Kidney capillary endothelial cell (primary cell): ENCODE results near the gene UFD1.

Experiments used
- DNase-seq: peaks from one replicate; pipeline ENCODE4 v3.0.0-alpha.2; 2018; ENCODE audit warnings: low spot score

The UFD1 gene

DNA sequence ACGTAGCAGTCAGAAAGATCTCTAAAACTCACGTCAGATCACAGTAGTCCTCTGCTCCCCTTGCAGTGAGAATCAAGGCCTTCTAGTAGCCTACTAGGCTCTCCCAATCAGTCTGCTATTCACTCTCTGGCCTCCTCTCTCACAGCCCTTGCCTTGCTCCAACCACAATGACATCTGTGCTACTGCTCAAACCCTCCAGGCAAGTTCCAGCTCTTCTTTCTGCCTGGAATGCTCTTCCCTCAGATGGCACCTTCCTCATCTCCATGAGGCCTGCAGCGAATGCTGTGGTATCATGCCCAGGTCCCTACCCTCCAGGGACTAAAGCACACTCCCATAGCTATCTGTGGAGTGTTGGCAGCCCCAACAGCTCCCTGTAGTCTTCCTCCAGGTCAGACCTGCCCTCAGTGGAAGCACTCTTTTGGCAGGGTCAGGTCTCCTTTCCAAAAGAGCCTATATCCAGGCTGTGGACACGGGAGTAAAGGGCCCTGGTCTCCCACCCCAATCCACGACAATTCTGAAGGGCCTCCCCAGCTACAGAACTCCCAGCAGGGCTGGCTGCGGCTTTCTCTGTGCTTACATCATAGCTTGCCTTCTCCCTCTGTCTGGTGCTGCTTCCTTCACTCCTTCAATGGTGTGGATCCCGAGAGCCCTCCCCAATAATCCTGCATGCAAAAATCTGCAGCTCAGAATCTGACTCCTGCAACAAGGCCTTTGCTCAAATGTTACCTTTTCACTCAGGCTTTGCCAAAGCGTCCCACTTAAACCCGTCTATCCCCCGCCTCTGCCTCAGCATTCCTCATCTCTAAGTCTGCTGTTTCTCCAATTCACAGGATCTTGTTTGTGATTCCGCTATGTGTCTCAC, 56.3 kb downstream of the UFD1 start:
- no peak for DNase-seq

DNA sequence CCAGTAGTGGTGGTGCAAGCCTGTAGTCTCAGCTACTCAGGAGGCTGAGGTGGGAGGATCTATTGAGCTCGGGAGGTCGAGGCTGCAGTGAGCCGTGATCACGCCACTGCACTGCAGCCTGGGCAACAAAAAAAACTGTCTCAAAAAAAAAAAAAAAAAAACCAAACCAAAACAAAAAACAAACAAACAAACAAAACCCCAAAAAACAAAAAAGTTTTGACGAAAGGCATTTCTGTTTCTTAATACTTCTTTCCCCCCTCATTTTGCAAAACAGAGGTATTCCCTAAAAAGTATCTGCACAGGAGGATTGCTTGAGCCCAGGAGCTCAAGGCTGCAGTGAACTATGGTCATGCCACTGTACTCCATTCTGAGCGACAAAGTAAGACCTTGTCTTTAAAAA, 58.7 kb downstream of the UFD1 start:
- no peak for DNase-seq

GRCh38 chr22:19419464-19420178, 59.4 kb downstream of the UFD1 start:
- DNase-seq = no peak

- DNase-seq = no peak
These were observed 59.9 kb downstream of the UFD1 start for GRCh38 chr22:19419086-19419463.

GRCh38 chr22:19412923-19413322, 66.1 kb downstream of the UFD1 start:
- no peak for DNase-seq

DNA sequence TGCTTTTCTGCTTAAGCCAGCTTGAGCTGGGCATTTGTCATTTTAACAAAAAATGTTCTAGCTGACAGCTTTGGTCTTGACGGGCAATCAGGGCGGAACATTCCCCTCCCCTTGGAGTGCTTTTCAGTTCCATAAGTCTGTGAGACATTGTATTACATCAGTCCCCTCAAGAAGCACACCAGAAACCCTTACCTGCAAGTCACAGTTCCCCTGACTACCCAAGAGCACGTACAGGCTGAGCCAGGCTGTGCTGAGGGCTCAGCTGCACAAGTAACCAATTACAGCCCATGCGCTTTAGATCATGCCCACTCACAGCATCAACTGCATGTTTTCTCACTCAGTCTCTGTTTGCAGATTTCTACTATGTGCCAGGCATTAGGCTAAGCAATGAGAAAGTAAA, 66.5 kb downstream of the UFD1 start:
- DNase-seq = no peak

- DNase-seq = no peak
These were observed 67.3 kb downstream of the UFD1 start for GRCh38 chr22:19411690-19412045.

GRCh38 chr22:19410941-19411689, 67.9 kb downstream of the UFD1 start:
- no peak for DNase-seq

GRCh38 chr22:19407649-19408606, 71.1 kb downstream of the UFD1 start:
- DNase-seq = no peak

- DNase-seq = no peak
These were observed 72.1 kb downstream of the UFD1 start for GRCh38 chr22:19406846-19407245.

DNA sequence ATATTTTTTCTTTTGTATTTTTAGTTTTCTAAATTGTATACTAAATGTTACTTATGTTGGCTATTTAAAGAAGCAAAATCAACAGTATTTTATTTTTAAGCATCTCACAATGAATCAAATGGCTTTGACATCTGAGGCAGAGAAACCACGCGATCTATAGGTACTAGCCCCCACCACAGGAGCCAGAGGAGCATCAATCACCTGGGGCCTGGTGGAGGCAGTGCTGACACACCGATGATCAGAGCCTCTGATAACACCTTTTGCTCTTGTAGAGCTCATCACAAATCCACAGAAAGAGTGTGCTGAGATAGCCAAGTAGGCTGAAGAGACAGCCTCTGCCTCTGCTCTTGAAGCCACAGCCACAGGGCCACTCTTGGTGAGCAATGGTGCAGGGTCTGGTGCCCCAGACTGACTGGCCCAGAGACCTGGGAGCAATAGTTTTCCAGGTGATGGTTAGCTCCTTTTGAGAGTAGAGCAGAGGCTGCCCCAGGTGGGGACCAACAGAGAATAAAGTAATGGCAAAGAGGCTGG, 72.6 kb downstream of the UFD1 start:
- DNase-seq = no peak

GRCh38 chr22:19405652-19406051, 73.3 kb downstream of the UFD1 start:
- DNase-seq = no peak

- DNase-seq = no peak
These were observed 73.9 kb downstream of the UFD1 start for GRCh38 chr22:19405133-19405532.

- DNase-seq = no peak
These were observed 74.3 kb downstream of the UFD1 start for GRCh38 chr22:19404676-19405075.

DNA sequence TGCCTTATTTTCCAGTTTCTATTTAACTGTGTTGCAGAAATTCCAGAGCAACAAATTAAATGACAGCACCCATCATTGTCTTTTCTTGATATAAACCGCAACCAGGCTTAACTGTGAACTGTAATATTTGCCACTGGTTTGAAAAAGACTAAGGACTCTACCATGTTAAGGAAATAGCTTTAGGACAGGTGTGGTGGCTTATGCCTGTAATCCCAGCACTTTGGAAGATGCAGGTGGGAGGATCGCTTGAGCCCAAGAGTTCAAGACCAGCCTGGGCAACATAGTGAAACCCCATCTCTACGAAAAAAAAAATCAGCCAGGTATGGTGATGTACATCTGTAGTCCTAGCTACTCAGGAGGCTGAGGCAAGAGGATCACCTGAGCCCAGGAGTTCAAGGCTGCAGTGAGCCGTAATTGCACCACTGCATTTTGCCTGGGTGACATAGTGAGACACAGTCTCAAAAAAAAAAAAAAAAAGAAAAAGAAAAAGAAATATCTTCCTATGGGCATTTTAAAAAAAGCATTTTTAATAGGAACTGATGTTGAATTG, 76.3 kb downstream of the UFD1 start:
- DNase-seq = no peak

DNA sequence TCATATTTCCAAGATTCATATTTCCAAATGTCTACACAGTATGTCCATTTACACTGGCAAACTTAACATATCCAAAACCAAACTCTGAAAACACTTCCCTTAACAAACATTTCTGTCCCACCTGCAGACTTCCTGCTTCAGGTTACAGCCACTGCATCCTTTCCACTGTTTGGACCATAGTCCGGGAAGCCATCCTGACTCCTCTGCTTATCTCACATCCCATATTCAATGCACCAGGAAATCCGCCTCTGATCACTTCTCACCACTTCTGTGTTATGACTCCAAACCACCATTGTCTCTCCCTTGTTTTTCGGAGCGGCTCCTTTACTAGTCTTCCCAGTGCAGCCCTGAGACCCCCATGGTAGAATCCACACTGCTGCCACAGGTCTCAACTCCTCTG, 77.5 kb downstream of the UFD1 start:
- DNase-seq = no peak

GRCh38 chr22:19400881-19401280, 78.1 kb downstream of the UFD1 start:
- DNase-seq = no peak
